Measurements from ENCODE around the gene SPHK2.
"Not testable (repeated sequence)": the region's sequence is repeated elsewhere in the genome, so short reads cannot be mapped to it uniquely, and the experiment has no call there.

SPHK2 gene

GRCh38 chr19:48618916-48619691 lies at the start of gene SPHK2, which contains the start of gene RPL18:
TSS of gene SPHK2 (plus strand) at chr19:48619506. CDS start at chr19:48620515, 1,009 bp downstream.
TSS of gene RPL18 (minus strand) at chr19:48619178. CDS start at chr19:48619143, 35 bp downstream.
- peak; percentile 100 for DNase-seq

GRCh38 chr19:48569814-48570213 lies 49.5 kb upstream of the SPHK2 start:
- DNase-seq, result no peak

- DNase-seq, result no peak
These were observed 47.7 kb upstream of the SPHK2 start for GRCh38 chr19:48571378-48572162.

GRCh38 chr19:48573163-48573505 lies 46.2 kb upstream of the SPHK2 start:
- no peak for DNase-seq

GRCh38 chr19:48575931-48576622 lies 43.2 kb upstream of the SPHK2 start:
- DNase-seq, result no peak

- not testable (repeated sequence) for DNase-seq
These were observed 41.4 kb upstream of the SPHK2 start for GRCh38 chr19:48577908-48578307.

- no peak for DNase-seq
These were observed 40.4 kb upstream of the SPHK2 start for GRCh38 chr19:48578891-48579290.

- DNase-seq, result no peak
These were observed 37.1 kb upstream of the SPHK2 start for GRCh38 chr19:48582168-48582567.

- DNase-seq, result no peak
These were observed 31.9 kb upstream of the SPHK2 start for GRCh38 chr19:48587387-48587786.

GRCh38 chr19:48588670-48589401 lies 30.5 kb upstream of the SPHK2 start:
- peak; percentile 58 for DNase-seq

- no peak for DNase-seq
These were observed 28.3 kb upstream of the SPHK2 start for GRCh38 chr19:48591021-48591420.

GRCh38 chr19:48595171-48595570 lies 24.1 kb upstream of the SPHK2 start:
- DNase-seq, result no peak

GRCh38 chr19:48595833-48596232 lies 23.5 kb upstream of the SPHK2 start:
- DNase-seq, result no peak

GRCh38 chr19:48596237-48596636 lies 23.1 kb upstream of the SPHK2 start:
- no peak for DNase-seq

- no peak for DNase-seq
These were observed 22.4 kb upstream of the SPHK2 start for GRCh38 chr19:48596679-48597465.

- no peak for DNase-seq
These were observed 20.2 kb upstream of the SPHK2 start for GRCh38 chr19:48598996-48599700.

- no peak for DNase-seq
These were observed 18.5 kb upstream of the SPHK2 start for GRCh38 chr19:48600679-48601417.

GRCh38 chr19:48603001-48603400 lies 16.3 kb upstream of the SPHK2 start:
- no peak for DNase-seq

- DNase-seq, result no peak
These were observed 15.9 kb upstream of the SPHK2 start for GRCh38 chr19:48603449-48603848.

- DNase-seq, result no peak
These were observed 15.5 kb upstream of the SPHK2 start for GRCh38 chr19:48603850-48604249.
